ENCODE measurements around the gene H2AZ1. TPM values are rescaled to one million over a fixed set of nuclear protein-coding genes. Genes with fewer than 3 reads are reported as not detected.
"Not testable (repeated sequence)": the region's sequence is repeated elsewhere in the genome, so short reads cannot be mapped to it uniquely, and the experiment has no call there.

H2AZ1 gene
- total RNA-seq, 4 donors from 2014 or later: 109 to 419 (median 322) TPM

DNA sequence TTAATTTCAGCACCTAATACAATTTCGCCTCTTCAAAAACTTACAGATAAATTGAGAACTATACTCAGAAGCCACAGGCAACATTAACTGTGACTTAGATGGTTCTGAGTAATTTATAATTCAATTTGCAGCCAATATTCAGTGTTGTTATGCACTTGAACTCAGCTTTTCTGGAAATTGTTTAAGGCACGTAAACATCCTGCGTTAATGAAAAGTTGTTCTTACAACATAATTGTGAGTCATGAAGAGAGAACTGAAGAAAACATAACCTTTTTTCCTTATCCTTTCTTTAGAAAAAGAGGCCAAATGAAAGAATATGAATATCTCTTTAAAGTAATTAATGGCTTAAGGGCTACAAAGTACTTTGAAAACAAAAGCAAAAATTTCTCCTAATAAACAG is 16.6 kb upstream of the H2AZ1 start:
- no peaks in the 10 kb centered on the region for H3K4me1 ChIP-seq
- peaks cover 0 to 2% (median 0%) of the 10 kb centered on the region in 4 donors for H3K27me3 ChIP-seq
- TF ChIP-seq CTCF (IDR thresholded peaks at IDR 0.05): no peak
- TF ChIP-seq POLR2A (IDR thresholded peaks at IDR 0.05): no peak
- WGBS, 2 donors: 84 to 89% methylated on average over 3 of the region's 3 CpGs
- no peaks in the 10 kb centered on the region for H3K9me3 ChIP-seq
- intact Hi-C loops (cut with DNase I): no loop called here
- H3K4me3 ChIP-seq: no peak overlapping the region
- H3K36me3 ChIP-seq: no peaks in the 10 kb centered on the region
- no peak overlapping the region for H3K27ac ChIP-seq
- DNase-seq: no peak

- Histone ChIP-seq H3K9me3 (no peaks in the 10 kb centered on the region), H3K4me1 (no peaks in the 10 kb centered on the region), H3K27me3 (peaks cover 0 to 2% (median 0%) of the 10 kb centered on the region in 4 donors), H3K36me3 (no peaks in the 10 kb centered on the region), H3K4me3 (no peak overlapping the region), H3K27ac (no peak overlapping the region)
- 46 to 47% methylated on average over 5 of the region's 5 CpGs for WGBS, 2 donors
- DNase-seq: no peak
- TF ChIP-seq CTCF (IDR thresholded peaks at IDR 0.05) (no peak), POLR2A (IDR thresholded peaks at IDR 0.05) (no peak)
- intact Hi-C loops (cut with DNase I): no loop called here
These were observed 15.7 kb upstream of the H2AZ1 start for GRCh38 chr4:99965674-99966350.

GRCh38 chr4:99965173-99965572 is 15.1 kb upstream of the H2AZ1 start:
- intact Hi-C loops (cut with DNase I): no loop called here
- TF ChIP-seq POLR2A (IDR thresholded peaks at IDR 0.05) (no peak), CTCF (IDR thresholded peaks at IDR 0.05) (no peak)
- peaks cover 0 to 2% (median 0%) of the 10 kb centered on the region in 4 donors for H3K27me3 ChIP-seq
- H3K27ac ChIP-seq: no peak overlapping the region
- H3K4me1 ChIP-seq: no peaks in the 10 kb centered on the region
- H3K9me3 ChIP-seq: no peaks in the 10 kb centered on the region
- no peak for DNase-seq
- no peaks in the 10 kb centered on the region for H3K36me3 ChIP-seq
- no peak overlapping the region for H3K4me3 ChIP-seq

DNA sequence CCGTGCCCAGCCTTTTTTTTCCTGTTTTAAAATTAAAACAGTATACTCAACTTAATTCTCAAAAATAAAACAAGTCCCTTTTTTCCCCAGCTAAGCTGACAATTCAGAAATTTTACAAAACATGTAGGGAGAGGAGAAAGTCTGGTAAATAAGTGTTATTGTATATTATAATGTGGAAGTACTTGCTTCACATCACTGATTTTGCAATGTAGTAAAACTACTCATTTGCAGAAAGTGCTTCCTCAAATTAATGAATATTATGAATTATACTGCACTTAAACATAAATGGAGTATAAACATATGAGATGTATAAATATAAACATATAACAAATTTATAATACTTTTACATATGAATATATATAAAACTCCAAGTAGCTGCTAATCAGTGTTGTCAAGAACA is 11.6 kb upstream of the H2AZ1 start:
- 100% methylated on average over 1 of the region's 1 CpG for WGBS, 2 donors
- Histone ChIP-seq H3K27me3 (peaks cover 0 to 2% (median 0%) of the 10 kb centered on the region in 4 donors), H3K4me1 (no peaks in the 10 kb centered on the region), H3K4me3 (no peak overlapping the region), H3K27ac (no peak overlapping the region), H3K9me3 (peaks cover 0 to 2% (median 0%) of the 10 kb centered on the region in 3 donors), H3K36me3 (no peaks in the 10 kb centered on the region)
- TF ChIP-seq CTCF (IDR thresholded peaks at IDR 0.05) (no peak), POLR2A (IDR thresholded peaks at IDR 0.05) (no peak)
- no peak for DNase-seq
- intact Hi-C loops (cut with DNase I): no loop called here

- no peak overlapping the region for H3K27ac ChIP-seq
- intact Hi-C loops (cut with DNase I): no loop called here
- no peaks in the 10 kb centered on the region for H3K4me1 ChIP-seq
- DNase-seq: no peak
- peaks cover 0 to 2% (median 0%) of the 10 kb centered on the region in 3 donors for H3K9me3 ChIP-seq
- 85 to 90% methylated on average over 2 of the region's 2 CpGs for WGBS, 2 donors
- H3K27me3 ChIP-seq: peaks cover 0 to 2% (median 0%) of the 10 kb centered on the region in 4 donors
- TF ChIP-seq CTCF (IDR thresholded peaks at IDR 0.05): no peak
- no peak for TF ChIP-seq POLR2A (IDR thresholded peaks at IDR 0.05)
- no peaks in the 10 kb centered on the region for H3K36me3 ChIP-seq
- no peak overlapping the region for H3K4me3 ChIP-seq
These were observed 10.6 kb upstream of the H2AZ1 start for GRCh38 chr4:99960648-99961047.

GRCh38 chr4:99958207-99958606 is 8.1 kb upstream of the H2AZ1 start:
- intact Hi-C loops (cut with DNase I): not testable (repeated sequence)
- WGBS, 2 donors: 91 to 98% methylated on average over 3 of the region's 3 CpGs

More at GRCh38 chr4:99958207-99958606, 8.1 kb upstream of the H2AZ1 start:
- not testable (repeated sequence) for H3K4me3 ChIP-seq, H3K4me1 ChIP-seq, H3K27ac ChIP-seq, H3K36me3 ChIP-seq, DNase-seq, H3K9me3 ChIP-seq, H3K27me3 ChIP-seq

All from esophagus squamous epithelium (tissue), 5 donors.